Measurements from ENCODE around the gene ATP13A4.

ATP13A4 gene

GRCh38 chr3:193400304-193400703 lies 154.4 kb downstream of the ATP13A4 start:
- DNase-seq (ENCODE audit: low read depth) = no peak

- DNase-seq (ENCODE audit: low read depth) = no peak
Observed at GRCh38 chr3:193396451-193397244, 158.0 kb downstream of the ATP13A4 start.

GRCh38 chr3:193391902-193392301 lies 162.8 kb downstream of the ATP13A4 start:
- DNase-seq (ENCODE audit: low read depth) = no peak

- DNase-seq (ENCODE audit: low read depth) = no peak
Observed at GRCh38 chr3:193389335-193389734, 165.4 kb downstream of the ATP13A4 start.

GRCh38 chr3:193388361-193388760 lies 166.3 kb downstream of the ATP13A4 start:
- no peak for DNase-seq (ENCODE audit: low read depth)

GRCh38 chr3:193387596-193387995 lies 167.1 kb downstream of the ATP13A4 start:
- no peak for DNase-seq (ENCODE audit: low read depth)

- no peak for DNase-seq (ENCODE audit: low read depth)
Observed at GRCh38 chr3:193378706-193379105, 176.0 kb downstream of the ATP13A4 start, which contains the start of gene ATP13A5. Gene ATP13A5 (minus strand): TSS chr3:193378753. CDS start chr3:193378725, 28 bp downstream.

- DNase-seq (ENCODE audit: low read depth) = no peak
Observed at GRCh38 chr3:193377591-193377990, 177.1 kb downstream of the ATP13A4 start.

- DNase-seq (ENCODE audit: low read depth) = no peak
Observed at GRCh38 chr3:193375614-193376013, 179.1 kb downstream of the ATP13A4 start.

GRCh38 chr3:193372783-193373182 lies 181.9 kb downstream of the ATP13A4 start:
- no peak for DNase-seq (ENCODE audit: low read depth)

GRCh38 chr3:193367868-193368267 lies 186.8 kb downstream of the ATP13A4 start:
- DNase-seq (ENCODE audit: low read depth) = no peak

GRCh38 chr3:193357291-193357690 lies 197.4 kb downstream of the ATP13A4 start:
- DNase-seq (ENCODE audit: low read depth) = no peak

GRCh38 chr3:193354423-193354822 lies 200.3 kb downstream of the ATP13A4 start:
- no peak for DNase-seq (ENCODE audit: low read depth)

Data from activated T-helper 1 cell treated with Interleukin-2 at 50 U/mL for 16 hours (primary cell).